HEK293T (cell line): ENCODE measurements around the gene ADAM10.

Source experiments
- CTCF ChIA-PET: fragments of 350-600 bp; formaldehyde crosslinking; extraction: SDS; loops from one replicate; lab custom pipeline; 2021; ENCODE audit warnings: antibody characterized with exemption, inconsistent platforms; lab: Yijun Ruan, JAX
- POLR2A ChIA-PET: fragments of 350-600 bp; formaldehyde crosslinking; extraction: SDS; loops from one replicate; lab custom pipeline; 2020; ENCODE audit warnings: antibody characterized with exemption, inconsistent platforms; lab: Yijun Ruan, JAX
- DNase-seq: peaks from one replicate; pipeline ENCODE4 v3.0.0; 2012; ENCODE audit warnings: mixed read lengths; ENCODE audit errors: extremely low spot score
- ARNT ChIP-seq: fragments of 450-650 bp; IDR thresholded peaks from 2 replicates; pipeline ENCODE4 v1.6.1; 2017; ENCODE audit warnings: mild to moderate bottlenecking
- BHLHE40 ChIP-seq: fragments of 450-650 bp; IDR thresholded peaks from 2 replicates; pipeline ENCODE4 v1.6.1; 2016; ENCODE audit warnings: mild to moderate bottlenecking, moderate library complexity, borderline replicate concordance
- CTBP1 ChIP-seq: fragments of 450-650 bp; IDR thresholded peaks from 2 replicates; pipeline ENCODE4 v1.6.1; 2016; ENCODE audit warnings: borderline replicate concordance
- ELF4 ChIP-seq: fragments of 450-650 bp; IDR thresholded peaks from 2 replicates; pipeline ENCODE4 v1.6.1; 2017; ENCODE audit warnings: antibody characterized with exemption
- FOXA1 ChIP-seq: fragments of 450-650 bp; IDR thresholded peaks from 2 replicates; pipeline ENCODE4 v1.6.1; 2016; ENCODE audit warnings: mild to moderate bottlenecking
- FOXK2 ChIP-seq: fragments of 450-650 bp; IDR thresholded peaks from 2 replicates; pipeline ENCODE4 v1.6.1; 2016; ENCODE audit warnings: mild to moderate bottlenecking
- FOXM1 ChIP-seq: fragments of 450-650 bp; IDR thresholded peaks from 2 replicates; pipeline ENCODE4 v1.6.1; 2017; ENCODE audit warnings: mild to moderate bottlenecking, borderline replicate concordance
- HDGF ChIP-seq: fragments of 450-650 bp; IDR thresholded peaks from 2 replicates; pipeline ENCODE4 v1.6.1; 2017; ENCODE audit warnings: antibody characterized with exemption, borderline replicate concordance
- L3MBTL2 ChIP-seq: fragments of 450-650 bp; conservative IDR thresholded peaks from 2 replicates; pipeline ENCODE4 v1.6.1; 2016; ENCODE audit warnings: mild to moderate bottlenecking
- LEF1 ChIP-seq: fragments of 450-650 bp; IDR thresholded peaks from 2 replicates; pipeline ENCODE4 v1.6.1; 2017; ENCODE audit warnings: mild to moderate bottlenecking, borderline replicate concordance
- NFRKB ChIP-seq: fragments of 450-650 bp; IDR thresholded peaks from 2 replicates; pipeline ENCODE4 v1.6.1; 2016; ENCODE audit warnings: mild to moderate bottlenecking, moderate library complexity
- PKNOX1 ChIP-seq: fragments of 450-650 bp; IDR thresholded peaks from 2 replicates; pipeline ENCODE4 v1.6.1; 2016
- SP1 ChIP-seq: fragments of 450-650 bp; IDR thresholded peaks from 2 replicates; pipeline ENCODE4 v1.6.1; 2017
- SUZ12 ChIP-seq: fragments of 450-650 bp; IDR thresholded peaks from 2 replicates; pipeline ENCODE4 v1.6.1; 2016; ENCODE audit warnings: mild to moderate bottlenecking
- TARDBP ChIP-seq: fragments of 450-650 bp; IDR thresholded peaks from 2 replicates; pipeline ENCODE4 v1.6.1; 2016
- ZNF384 ChIP-seq: fragments of 450-650 bp; IDR thresholded peaks from 2 replicates; pipeline ENCODE4 v1.6.1; 2016

ADAM10 gene

GRCh38 chr15:58590926-58591325, 158.6 kb downstream of the ADAM10 start:
- CTCF ChIA-PET: no interaction called here
- DNase-seq: no peak
- TF ChIP-seq TARDBP (no peak), ZNF384 (no peak), FOXK2 (no peak), FOXM1 (no peak), SUZ12 (no peak), BHLHE40 (no peak), L3MBTL2 (no peak)
- POLR2A ChIA-PET: interaction anchor here (1.0 kb wide), 1 partner anchor 159 kb away, joined by 3 read pairs; the partner anchor contains the start of gene ADAM10

- TF ChIP-seq SP1: no peak
- no peak for TF ChIP-seq FOXK2
- TF ChIP-seq ELF4: no peak
- TF ChIP-seq PKNOX1: no peak
- no peak for TF ChIP-seq BHLHE40
- no peak for TF ChIP-seq ARNT
Observed at GRCh38 chr15:58590236-58590635, 159.3 kb downstream of the ADAM10 start.

DNA sequence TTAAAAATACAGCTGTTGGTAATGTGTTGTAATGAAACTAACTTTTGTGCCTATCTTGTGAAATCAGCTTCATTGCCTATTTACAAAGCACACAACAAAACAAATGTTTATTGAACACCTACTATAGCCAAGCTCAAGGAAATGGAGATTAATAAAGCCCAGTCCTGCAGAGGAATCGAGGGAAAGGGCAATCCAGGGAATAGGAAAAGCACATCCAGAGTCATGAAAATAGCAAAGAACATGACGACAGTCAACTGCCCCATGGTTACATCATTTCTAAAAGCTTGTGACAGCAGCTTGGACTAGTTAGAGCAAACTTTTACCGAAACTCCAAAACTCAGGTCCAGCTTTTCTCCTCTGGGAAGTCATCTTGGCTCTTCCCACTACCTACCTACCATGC, 160.5 kb downstream of the ADAM10 start:
- ChIA-PET CTCF (no interaction called here), POLR2A (no interaction called here)
- DNase-seq: no peak
- TF ChIP-seq BHLHE40: no peak
- TF ChIP-seq TARDBP: no peak
- no peak for TF ChIP-seq FOXK2
- no peak for TF ChIP-seq ZNF384
- TF ChIP-seq SP1: no peak
- no peak for TF ChIP-seq LEF1
- TF ChIP-seq PKNOX1: no peak
- no peak for TF ChIP-seq NFRKB
- no peak for TF ChIP-seq CTBP1
- TF ChIP-seq HDGF: no peak
- no peak for TF ChIP-seq L3MBTL2
- TF ChIP-seq ARNT: no peak
- no peak for TF ChIP-seq SUZ12
- no peak for TF ChIP-seq FOXA1
- no peak for TF ChIP-seq FOXM1
- no peak for TF ChIP-seq ELF4

More at GRCh38 chr15:58590236-58590635, 159.3 kb downstream of the ADAM10 start:
- CTCF ChIA-PET: no interaction called here
- DNase-seq: no peak
- POLR2A ChIA-PET: no interaction called here

DNA sequence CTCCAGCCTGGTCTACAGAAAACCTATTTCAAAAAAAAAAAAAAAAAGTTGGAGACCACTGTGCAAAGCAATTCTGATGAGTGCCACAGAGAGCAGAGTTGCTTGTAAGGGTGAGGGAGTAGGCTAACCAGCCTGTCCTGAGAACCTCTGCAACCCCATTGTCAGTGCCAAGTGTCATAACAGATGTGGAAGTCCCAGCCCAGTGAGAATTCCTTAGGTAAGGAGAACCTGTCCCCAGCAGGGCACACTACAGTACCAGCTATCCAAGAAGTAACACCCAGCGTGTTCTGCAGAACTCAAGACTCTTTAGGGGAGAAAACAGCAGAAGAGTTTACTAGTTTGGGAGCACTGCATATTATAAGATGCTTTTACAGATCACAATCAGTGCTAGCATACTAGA, 161.4 kb downstream of the ADAM10 start:
- POLR2A ChIA-PET: no interaction called here
- CTCF ChIA-PET: no interaction called here
- DNase-seq: no peak
- TF ChIP-seq FOXM1 (no peak), SUZ12 (no peak), TARDBP (no peak)

- ChIA-PET CTCF (no interaction called here), POLR2A (no interaction called here)
- DNase-seq: no peak
- TF ChIP-seq SUZ12 (no peak), ARNT (no peak), CTBP1 (no peak), ELF4 (no peak), FOXM1 (no peak), PKNOX1 (no peak)
Observed at GRCh38 chr15:58587486-58587885, 162.0 kb downstream of the ADAM10 start.

DNA sequence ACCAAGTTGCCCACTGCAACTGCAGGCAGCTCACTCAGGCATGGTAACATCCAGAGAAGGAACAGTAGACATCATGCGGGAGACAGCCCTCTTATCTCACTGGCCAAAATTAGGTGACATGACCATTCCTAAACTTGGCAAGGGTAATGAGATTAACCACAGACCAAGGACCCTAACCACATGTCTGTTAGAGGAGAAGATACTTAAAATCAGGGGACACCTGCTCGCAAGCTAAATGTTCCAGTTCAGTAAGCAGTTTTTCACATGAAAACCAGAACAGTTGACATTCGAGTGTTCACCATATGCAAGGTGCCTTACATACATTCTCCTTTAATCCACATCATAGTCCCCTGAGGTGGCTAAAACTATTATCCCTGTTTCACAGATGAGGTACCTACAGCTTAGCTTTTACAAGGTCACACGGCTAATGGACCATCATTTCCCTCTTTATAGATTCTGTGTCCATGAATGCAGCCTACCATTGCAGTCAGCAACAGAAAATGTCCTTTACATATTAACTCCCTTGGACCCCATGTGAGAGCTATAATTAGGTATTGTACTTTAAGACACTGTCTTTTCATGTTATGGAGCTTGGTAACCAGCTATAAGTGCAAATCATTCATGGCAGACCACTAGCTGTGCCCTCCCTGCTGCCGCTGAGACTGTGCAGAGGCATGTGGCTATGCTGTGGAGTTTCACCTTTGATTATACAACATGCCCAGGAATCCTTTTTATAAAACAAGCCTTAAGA, 163.6 kb downstream of the ADAM10 start:
- DNase-seq: no peak
- POLR2A ChIA-PET: no interaction called here
- CTCF ChIA-PET: interaction anchor here (1.1 kb wide), 1 partner anchor 18 kb away, joined by 3 read pairs; no protein-coding TSS in a partner anchor
- no peak for TF ChIP-seq ARNT
- TF ChIP-seq TARDBP: no peak
- no peak for TF ChIP-seq PKNOX1
- TF ChIP-seq FOXK2: no peak
- TF ChIP-seq SP1: no peak
- TF ChIP-seq FOXA1: no peak
- TF ChIP-seq ZNF384: no peak
- TF ChIP-seq HDGF: no peak
- TF ChIP-seq FOXM1: no peak
- no peak for TF ChIP-seq L3MBTL2
- TF ChIP-seq NFRKB: no peak
- no peak for TF ChIP-seq ELF4
- no peak for TF ChIP-seq CTBP1
- no peak for TF ChIP-seq LEF1
